Brain microvascular endothelial cell (primary cell): ENCODE data around the gene RALY.

Experiments used
- DNase-seq: peaks from one replicate; pipeline ENCODE4 v3.0.0-alpha.2; 2020
- H3K27ac ChIP-seq: fragments of 250-450 bp; sonication (Bioruptor Pico); 2 replicates; pipeline ENCODE4 v1.5.1; 2020; ENCODE audit warnings: mild to moderate bottlenecking, moderate library complexity
- H3K27me3 ChIP-seq: fragments of 250-450 bp; sonication (Bioruptor Pico); replicated peaks from 2 replicates; pipeline ENCODE4 v1.5.1; 2020; ENCODE audit warnings: mild to moderate bottlenecking
- H3K36me3 ChIP-seq: fragments of 250-450 bp; sonication (Bioruptor Pico); replicated peaks from 2 replicates; pipeline ENCODE4 v1.5.1; 2020; ENCODE audit warnings: mild to moderate bottlenecking
- H3K4me3 ChIP-seq: 2 replicates; pipeline ENCODE4 v1.5.1; 2011; ENCODE audit warnings: low read depth, mild to moderate bottlenecking, control low read depth, low read length, moderate library complexity
- in situ Hi-C: cut with HindIII; loops from 2 replicates; pipeline ENCODE4 v1.10.0; 2017; ENCODE audit warnings: low sequenced_read_pairs, low pct_ligation_motif_present
- TF ChIP-seq, protein P1 (sequence below): IDR thresholded peaks from 2 replicates; pipeline ENCODE4 v1.5.1; 2011; ENCODE audit warnings: low read depth, mild to moderate bottlenecking, moderate library complexity, low read length, control low read depth, inconsistent platforms; ENCODE audit errors: missing control alignments

RALY gene

DNA sequence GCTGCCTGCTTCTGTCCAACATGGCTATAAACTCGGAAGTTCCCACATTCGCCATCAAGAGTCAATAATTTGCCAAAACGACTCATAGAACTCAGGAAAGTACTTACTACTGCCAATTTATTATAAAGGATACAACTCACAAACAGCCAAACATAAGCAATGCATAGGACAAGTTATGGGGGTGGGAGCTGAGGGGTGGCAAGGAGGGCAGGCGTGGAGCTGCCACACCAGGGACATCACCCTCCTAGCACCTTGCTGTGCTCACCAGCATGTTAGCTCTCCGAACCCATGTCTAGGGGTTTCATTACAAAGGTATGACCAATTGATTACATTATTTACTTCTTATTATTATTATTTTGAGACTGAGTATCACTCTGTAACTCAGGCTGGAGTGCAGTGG, 106.0 kb downstream of the RALY start:
- TF ChIP-seq, protein P1, sequence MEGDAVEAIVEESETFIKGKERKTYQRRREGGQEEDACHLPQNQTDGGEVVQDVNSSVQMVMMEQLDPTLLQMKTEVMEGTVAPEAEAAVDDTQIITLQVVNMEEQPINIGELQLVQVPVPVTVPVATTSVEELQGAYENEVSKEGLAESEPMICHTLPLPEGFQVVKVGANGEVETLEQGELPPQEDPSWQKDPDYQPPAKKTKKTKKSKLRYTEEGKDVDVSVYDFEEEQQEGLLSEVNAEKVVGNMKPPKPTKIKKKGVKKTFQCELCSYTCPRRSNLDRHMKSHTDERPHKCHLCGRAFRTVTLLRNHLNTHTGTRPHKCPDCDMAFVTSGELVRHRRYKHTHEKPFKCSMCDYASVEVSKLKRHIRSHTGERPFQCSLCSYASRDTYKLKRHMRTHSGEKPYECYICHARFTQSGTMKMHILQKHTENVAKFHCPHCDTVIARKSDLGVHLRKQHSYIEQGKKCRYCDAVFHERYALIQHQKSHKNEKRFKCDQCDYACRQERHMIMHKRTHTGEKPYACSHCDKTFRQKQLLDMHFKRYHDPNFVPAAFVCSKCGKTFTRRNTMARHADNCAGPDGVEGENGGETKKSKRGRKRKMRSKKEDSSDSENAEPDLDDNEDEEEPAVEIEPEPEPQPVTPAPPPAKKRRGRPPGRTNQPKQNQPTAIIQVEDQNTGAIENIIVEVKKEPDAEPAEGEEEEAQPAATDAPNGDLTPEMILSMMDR = no peak
- in situ Hi-C loops = no loop called here
- Histone ChIP-seq H3K36me3 (peaks cover 84% of the 10 kb centered on the region), H3K27ac (no peak overlapping the region), H3K27me3 (no peaks in the 10 kb centered on the region), H3K4me3 (no peak overlapping the region)
- DNase-seq = no peak

DNA sequence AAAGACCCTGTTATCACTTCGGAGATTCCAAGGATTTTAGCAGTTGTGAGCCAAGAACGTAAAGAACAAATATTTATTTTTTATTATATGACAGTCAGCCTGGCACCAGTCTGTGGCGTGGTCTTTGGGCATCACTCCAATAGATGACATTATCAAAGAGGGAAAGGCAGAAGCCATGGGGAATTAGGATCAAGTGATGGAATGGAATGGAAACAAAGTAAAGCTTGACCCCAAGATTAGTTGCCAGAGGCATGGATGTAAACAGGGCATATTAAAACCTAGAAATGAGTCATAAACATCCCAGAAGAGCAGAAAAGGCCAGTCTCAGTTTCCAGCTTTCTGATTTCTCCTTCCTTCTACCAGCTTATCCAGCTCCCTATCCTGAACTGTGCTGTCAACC, 106.9 kb downstream of the RALY start:
- no peak overlapping the region for H3K4me3 ChIP-seq
- H3K36me3 ChIP-seq = peaks cover 82% of the 10 kb centered on the region
- H3K27ac ChIP-seq = no peak overlapping the region
- in situ Hi-C loops = no loop called here
- TF ChIP-seq, protein P1 = no peak
- no peak for DNase-seq
- H3K27me3 ChIP-seq = no peaks in the 10 kb centered on the region

DNA sequence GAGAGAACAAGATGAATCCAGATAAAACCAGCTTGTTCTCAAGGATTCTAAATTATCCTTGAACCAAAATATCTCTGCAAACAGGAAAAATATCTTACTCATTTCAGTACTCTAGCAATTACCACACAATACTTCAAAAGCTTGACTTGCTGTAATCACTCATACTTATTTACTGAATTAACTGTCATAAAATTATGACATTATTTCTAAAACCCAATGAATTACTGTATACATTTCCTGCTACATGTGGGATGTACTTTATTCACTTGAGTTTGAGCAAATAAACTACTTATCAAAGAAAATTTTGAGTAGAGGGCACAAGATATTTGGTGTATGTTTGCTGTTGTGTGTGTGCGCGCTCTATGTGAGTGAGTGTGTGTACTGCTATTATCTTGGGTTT, 108.6 kb downstream of the RALY start:
- peaks cover 69% of the 10 kb centered on the region for H3K36me3 ChIP-seq

DNA sequence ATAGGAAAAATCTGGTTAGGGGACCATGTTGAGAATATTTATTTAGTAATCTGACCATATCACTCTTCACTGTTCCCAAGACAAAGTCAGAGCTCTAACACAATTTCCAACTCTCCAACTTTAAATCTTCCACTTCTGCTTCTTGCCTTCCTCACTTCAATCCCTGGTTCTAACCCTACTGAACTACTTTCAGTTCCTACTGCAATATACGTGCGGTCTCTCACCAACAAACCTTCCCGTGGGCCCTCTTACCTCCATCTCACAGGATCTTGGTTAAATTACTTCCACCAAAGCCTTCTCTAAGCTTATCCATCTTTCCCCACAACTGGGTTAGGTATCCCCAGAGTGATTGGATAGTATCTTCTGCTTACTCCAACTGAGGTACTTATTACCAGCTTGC, 110.3 kb downstream of the RALY start:
- no peak overlapping the region for H3K4me3 ChIP-seq
- peaks cover 51% of the 10 kb centered on the region for H3K36me3 ChIP-seq
- in situ Hi-C loops = no loop called here
- H3K27ac ChIP-seq = no peak overlapping the region
- TF ChIP-seq, protein P1 = no peak
- H3K27me3 ChIP-seq = no peaks in the 10 kb centered on the region
- DNase-seq = no peak

More for the DNA sequence above, 108.6 kb downstream of the RALY start:
- no peak for DNase-seq
- Histone ChIP-seq H3K27me3 (no peaks in the 10 kb centered on the region), H3K27ac (no peak overlapping the region), H3K4me3 (no peak overlapping the region)
- TF ChIP-seq, protein P1 = no peak
- in situ Hi-C loops = no loop called here

DNA sequence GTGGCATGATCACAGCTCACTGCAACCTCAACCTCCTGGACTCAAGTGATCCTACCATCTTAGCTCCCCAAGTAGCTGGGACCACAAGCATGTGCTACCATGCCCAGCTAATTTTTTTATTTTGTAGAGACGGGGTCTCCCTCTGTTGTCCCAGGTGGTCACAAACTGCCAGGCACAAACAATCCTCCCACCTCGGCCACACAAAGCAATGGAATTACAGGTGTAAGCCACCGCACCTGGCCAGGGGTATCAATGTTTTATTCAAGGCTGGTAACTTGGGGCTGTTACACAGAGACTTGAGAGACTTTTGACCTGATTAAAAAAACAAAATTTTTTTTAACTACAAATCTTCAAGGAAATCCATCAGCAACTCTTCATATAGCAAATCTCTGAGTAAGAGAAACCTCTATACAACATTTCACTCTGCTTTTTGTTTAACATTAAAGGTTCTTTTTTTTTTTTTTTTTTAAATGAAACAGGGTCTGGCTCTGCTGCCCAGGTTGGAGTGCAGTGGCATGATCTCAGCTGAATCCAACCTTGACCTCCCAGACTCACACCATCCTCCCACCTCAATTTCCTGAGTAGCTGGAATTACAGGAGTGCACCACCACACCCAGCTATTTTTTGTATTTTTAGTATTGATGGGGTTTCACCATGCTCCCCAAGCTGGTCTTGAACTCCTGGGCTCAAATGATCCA, 112.4 kb downstream of the RALY start:
- DNase-seq = no peak
- Histone ChIP-seq H3K27me3 (no peaks in the 10 kb centered on the region), H3K27ac (no peak overlapping the region), H3K4me3 (no peak overlapping the region), H3K36me3 (peaks cover 39% of the 10 kb centered on the region)
- TF ChIP-seq, protein P1 = no peak
- in situ Hi-C loops = no loop called here

DNA sequence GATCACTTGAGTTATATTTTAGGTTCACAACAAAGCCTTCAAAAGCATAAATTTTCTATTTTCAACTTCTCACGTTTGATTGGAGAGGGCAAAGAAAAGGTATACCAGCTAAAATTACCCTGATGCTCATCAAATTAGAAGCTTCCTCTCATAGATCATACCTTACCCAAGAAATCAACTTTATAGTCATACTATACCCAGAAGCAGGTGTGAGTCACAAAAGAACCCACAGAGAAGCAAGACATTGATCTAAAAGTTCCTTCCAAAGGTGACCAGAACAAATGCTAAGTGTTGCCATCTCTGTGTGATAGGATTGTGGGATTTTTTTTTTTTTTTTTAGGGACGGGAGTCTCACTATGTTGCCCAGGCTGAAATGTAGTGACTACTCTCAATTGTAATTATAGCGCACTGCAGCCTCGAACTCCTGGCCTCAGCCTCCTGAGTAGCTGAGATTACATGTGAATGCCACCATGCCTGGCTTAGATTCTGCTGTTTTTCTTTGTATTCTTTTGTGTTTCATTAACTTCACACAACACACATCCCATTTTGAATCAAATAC, 115.0 kb downstream of the RALY start:
- H3K27ac ChIP-seq = no peak overlapping the region
- peaks cover 22% of the 10 kb centered on the region for H3K36me3 ChIP-seq

More for the DNA sequence above, 115.0 kb downstream of the RALY start:
- in situ Hi-C loops = no loop called here
- no peak overlapping the region for H3K4me3 ChIP-seq
- no peak for DNase-seq
- TF ChIP-seq, protein P1 = no peak
- no peaks in the 10 kb centered on the region for H3K27me3 ChIP-seq
